Vagina (tissue), 2 donors: ENCODE measurements around the gene DTD1.

Experiments
- POLR2A ChIP-seq, 2 donors: fragments of 450-650 bp; IDR thresholded peaks; one replicate each; pipeline ENCODE4 v1.6.1; 2017; ENCODE audit warnings: antibody characterized with exemption in 2 of 2, mild to moderate bottlenecking in 2 of 2, moderate library complexity in 2 of 2
- TF ChIP-seq, protein P1 (sequence below), 3 experiments: fragments of 450-650 bp in 2 of 3; fragments of 200-600 bp in 1 of 3; sonication (generic) in 1 of 3; IDR thresholded peaks; one replicate each; pipeline ENCODE4 v1.5.1; 2017 to 2019; ENCODE audit warnings: antibody characterized with exemption in 3 of 3, mild to moderate bottlenecking in 2 of 3, moderate library complexity in 2 of 3

GRCh38 chr20:18639501-18639979 is 51.7 kb downstream of the DTD1 start:
- no peak for TF ChIP-seq POLR2A (IDR thresholded peaks at IDR 0.05)
- TF ChIP-seq, protein P1, sequence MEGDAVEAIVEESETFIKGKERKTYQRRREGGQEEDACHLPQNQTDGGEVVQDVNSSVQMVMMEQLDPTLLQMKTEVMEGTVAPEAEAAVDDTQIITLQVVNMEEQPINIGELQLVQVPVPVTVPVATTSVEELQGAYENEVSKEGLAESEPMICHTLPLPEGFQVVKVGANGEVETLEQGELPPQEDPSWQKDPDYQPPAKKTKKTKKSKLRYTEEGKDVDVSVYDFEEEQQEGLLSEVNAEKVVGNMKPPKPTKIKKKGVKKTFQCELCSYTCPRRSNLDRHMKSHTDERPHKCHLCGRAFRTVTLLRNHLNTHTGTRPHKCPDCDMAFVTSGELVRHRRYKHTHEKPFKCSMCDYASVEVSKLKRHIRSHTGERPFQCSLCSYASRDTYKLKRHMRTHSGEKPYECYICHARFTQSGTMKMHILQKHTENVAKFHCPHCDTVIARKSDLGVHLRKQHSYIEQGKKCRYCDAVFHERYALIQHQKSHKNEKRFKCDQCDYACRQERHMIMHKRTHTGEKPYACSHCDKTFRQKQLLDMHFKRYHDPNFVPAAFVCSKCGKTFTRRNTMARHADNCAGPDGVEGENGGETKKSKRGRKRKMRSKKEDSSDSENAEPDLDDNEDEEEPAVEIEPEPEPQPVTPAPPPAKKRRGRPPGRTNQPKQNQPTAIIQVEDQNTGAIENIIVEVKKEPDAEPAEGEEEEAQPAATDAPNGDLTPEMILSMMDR (IDR thresholded peaks at IDR 0.05) = no peak
